Right lobe of liver (tissue), 4 donors: ENCODE measurements around the gene CACNB4.

Experiments
- CTCF ChIP-seq, 4 donors: fragments of 200-600 bp in 3 of 4; fragments of 450-650 bp in 1 of 4; IDR thresholded peaks; one replicate each; pipeline versions ENCODE4 v1.5.1 to v1.8.0; 2016 to 2022; ENCODE audit warnings: antibody characterized with exemption in 4 of 4, mild to moderate bottlenecking in 2 of 4
- POLR2A ChIP-seq: fragments of 450-650 bp; IDR thresholded peaks from one replicate; pipeline ENCODE4 v1.6.1; 2017; ENCODE audit warnings: antibody characterized with exemption, mild to moderate bottlenecking
- donor health status: DM: no; HTN: no; CAD: no.
- donor health status: DM: no; HTN: no; CAD: no.
- donor health status: DM: no; HTN: yes; CAD: no.

GRCh38 chr2:152016181-152017120 lies 82.4 kb downstream of the CACNB4 start:
- TF ChIP-seq CTCF (IDR thresholded peaks at IDR 0.05), result no peak
- no peak for TF ChIP-seq POLR2A
